ENCODE measurements around the gene TNFRSF18.
"Not testable (repeated sequence)": the region's sequence is repeated elsewhere in the genome, so short reads cannot be mapped to it uniquely, and the experiment has no call there.

Gene TNFRSF18

GRCh38 chr1:1202831-1203560 lies 3.4 kb downstream of the TNFRSF18 start:
- H3K4me3 ChIP-seq (ENCODE audit: low read depth, low read length): no peak overlapping the region
- no peak for DNase-seq (ENCODE audit: low read depth)

- no peak for DNase-seq (ENCODE audit: low read depth)
- peak overlapping the region; percentile 36 for H3K4me3 ChIP-seq (ENCODE audit: low read depth, low read length)
Observed at GRCh38 chr1:1200876-1201810, 5.2 kb downstream of the TNFRSF18 start.

GRCh38 chr1:1199961-1200875 lies 6.2 kb downstream of the TNFRSF18 start:
- DNase-seq (ENCODE audit: low read depth): no peak
- no peak overlapping the region for H3K4me3 ChIP-seq (ENCODE audit: low read depth, low read length)

- H3K4me3 ChIP-seq (ENCODE audit: low read depth, low read length): no peak overlapping the region
- DNase-seq (ENCODE audit: low read depth): no peak
Observed at GRCh38 chr1:1199141-1199960, 7.0 kb downstream of the TNFRSF18 start.

- H3K4me3 ChIP-seq (ENCODE audit: low read depth, low read length): no peak overlapping the region
- no peak for DNase-seq (ENCODE audit: low read depth)
Observed at GRCh38 chr1:1198423-1199140, 7.8 kb downstream of the TNFRSF18 start.

- no peak overlapping the region for H3K4me3 ChIP-seq (ENCODE audit: low read depth, low read length)
- DNase-seq (ENCODE audit: low read depth): no peak
Observed at GRCh38 chr1:1197551-1198422, 8.6 kb downstream of the TNFRSF18 start.

GRCh38 chr1:1197188-1197500 lies 9.2 kb downstream of the TNFRSF18 start:
- no peak overlapping the region for H3K4me3 ChIP-seq (ENCODE audit: low read depth, low read length)
- DNase-seq (ENCODE audit: low read depth): no peak

- H3K4me3 ChIP-seq (ENCODE audit: low read depth, low read length): no peak overlapping the region
- DNase-seq (ENCODE audit: low read depth): no peak
Observed at GRCh38 chr1:1196431-1197187, 9.8 kb downstream of the TNFRSF18 start.

- H3K4me3 ChIP-seq (ENCODE audit: low read depth, low read length); DNase-seq (ENCODE audit: low read depth): not testable (repeated sequence)
Observed at GRCh38 chr1:1195726-1196125, 10.7 kb downstream of the TNFRSF18 start.

GRCh38 chr1:1194723-1195122 lies 11.7 kb downstream of the TNFRSF18 start:
- H3K4me3 ChIP-seq (ENCODE audit: low read depth, low read length): no peak overlapping the region
- no peak for DNase-seq (ENCODE audit: low read depth)

- no peak for DNase-seq (ENCODE audit: low read depth)
Observed at GRCh38 chr1:1191734-1192133, 14.7 kb downstream of the TNFRSF18 start.

GRCh38 chr1:1189111-1189510 lies 17.3 kb downstream of the TNFRSF18 start:
- H3K4me3 ChIP-seq (ENCODE audit: low read depth, low read length): no peak overlapping the region
- no peak for DNase-seq (ENCODE audit: low read depth)

More at GRCh38 chr1:1191734-1192133, 14.7 kb downstream of the TNFRSF18 start:
- no peak overlapping the region for H3K4me3 ChIP-seq (ENCODE audit: low read depth, low read length)

- H3K4me3 ChIP-seq (ENCODE audit: low read depth, low read length): no peak overlapping the region
- no peak for DNase-seq (ENCODE audit: low read depth)
Observed at GRCh38 chr1:1187938-1188337, 18.5 kb downstream of the TNFRSF18 start.

- DNase-seq (ENCODE audit: low read depth): no peak
Observed at GRCh38 chr1:1185101-1185765, 21.2 kb downstream of the TNFRSF18 start.

GRCh38 chr1:1183833-1184775 lies 22.3 kb downstream of the TNFRSF18 start:
- no peak overlapping the region for H3K4me3 ChIP-seq (ENCODE audit: low read depth, low read length)
- no peak for DNase-seq (ENCODE audit: low read depth)

More at GRCh38 chr1:1185101-1185765, 21.2 kb downstream of the TNFRSF18 start:
- H3K4me3 ChIP-seq (ENCODE audit: low read depth, low read length): no peak overlapping the region

Measured in skeletal muscle cell (primary cell).